C4-2B (cell line): ENCODE measurements around the gene CTNNA1.

Source experiments
- ZFX ChIP-seq: fragments of 450-650 bp; IDR thresholded peaks from 2 replicates; pipeline ENCODE4 v1.6.1; 2017
- TF ChIP-seq, protein P1 (sequence below): fragments of 450-650 bp; conservative IDR thresholded peaks from 2 replicates; pipeline ENCODE4 v1.5.1; 2017; ENCODE audit warnings: mild to moderate bottlenecking

- TF ChIP-seq, protein P1, sequence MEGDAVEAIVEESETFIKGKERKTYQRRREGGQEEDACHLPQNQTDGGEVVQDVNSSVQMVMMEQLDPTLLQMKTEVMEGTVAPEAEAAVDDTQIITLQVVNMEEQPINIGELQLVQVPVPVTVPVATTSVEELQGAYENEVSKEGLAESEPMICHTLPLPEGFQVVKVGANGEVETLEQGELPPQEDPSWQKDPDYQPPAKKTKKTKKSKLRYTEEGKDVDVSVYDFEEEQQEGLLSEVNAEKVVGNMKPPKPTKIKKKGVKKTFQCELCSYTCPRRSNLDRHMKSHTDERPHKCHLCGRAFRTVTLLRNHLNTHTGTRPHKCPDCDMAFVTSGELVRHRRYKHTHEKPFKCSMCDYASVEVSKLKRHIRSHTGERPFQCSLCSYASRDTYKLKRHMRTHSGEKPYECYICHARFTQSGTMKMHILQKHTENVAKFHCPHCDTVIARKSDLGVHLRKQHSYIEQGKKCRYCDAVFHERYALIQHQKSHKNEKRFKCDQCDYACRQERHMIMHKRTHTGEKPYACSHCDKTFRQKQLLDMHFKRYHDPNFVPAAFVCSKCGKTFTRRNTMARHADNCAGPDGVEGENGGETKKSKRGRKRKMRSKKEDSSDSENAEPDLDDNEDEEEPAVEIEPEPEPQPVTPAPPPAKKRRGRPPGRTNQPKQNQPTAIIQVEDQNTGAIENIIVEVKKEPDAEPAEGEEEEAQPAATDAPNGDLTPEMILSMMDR, result no peak
- no peak for TF ChIP-seq ZFX
These were observed 17.8 kb downstream of the CTNNA1 start for GRCh38 chr5:138770977-138771376.
